Neural cell (in vitro differentiated cells): ENCODE measurements around the gene FBXO9. TPM values are rescaled to one million over a fixed set of nuclear protein-coding genes. Genes with fewer than 3 reads are reported as not detected.

ENCODE experiments used
- H2AFZ ChIP-seq: fragments of 200-600, 300-800 bp; sonication (generic), shearing (Covaris generic); 2 replicates; pipeline ENCODE4 v1.6.0; 2014; ENCODE audit warnings: low read depth, mild to moderate bottlenecking, antibody characterized with exemption, low read length, moderate library complexity
- H3F3A ChIP-seq: fragments of 200-600 bp; shearing (Covaris generic); 2 replicates; pipeline ENCODE4 v1.6.1; 2016; ENCODE audit warnings: mild to moderate bottlenecking, moderate library complexity, mixed read lengths, antibody characterized with exemption, low read length; ENCODE audit not compliant: insufficient read depth, poor library complexity, severe bottlenecking
- H3K27ac ChIP-seq: fragments of 200-600, 300-800 bp; sonication (generic), shearing (Covaris generic); 2 replicates; pipeline ENCODE4 v1.5.1; 2014; ENCODE audit warnings: mild to moderate bottlenecking, low read length, moderate library complexity
- H3K27me3 ChIP-seq: fragments of 300-800, 200-600 bp; sonication (generic), shearing (Covaris generic); 2 replicates; pipeline ENCODE4 v1.6.0; 2014; ENCODE audit warnings: mild to moderate bottlenecking, low read depth, low read length, moderate library complexity; ENCODE audit not compliant: insufficient read depth
- H3K36me3 ChIP-seq: fragments of 300-800, 200-600 bp; sonication (generic), shearing (Covaris generic); 2 replicates; pipeline ENCODE4 v1.5.1; 2014; ENCODE audit warnings: mild to moderate bottlenecking, antibody characterized with exemption, low read length, moderate library complexity; ENCODE audit not compliant: insufficient read depth
- H3K4me2 ChIP-seq: fragments of 300-800, 200-600 bp; sonication (generic), shearing (Covaris generic); 2 replicates; pipeline ENCODE4 v1.6.0; 2014; ENCODE audit warnings: mild to moderate bottlenecking, low read length
- H3K4me3 ChIP-seq: fragments of 300-800, 200-600 bp; sonication (generic), shearing (Covaris generic); 2 replicates; pipeline ENCODE4 v1.5.1; 2014; ENCODE audit warnings: mild to moderate bottlenecking, low read length, moderate library complexity
- H3K79me2 ChIP-seq: fragments of 200-600 bp; shearing (Covaris generic); replicated peaks from 2 replicates; pipeline ENCODE4 v1.6.0; 2014; ENCODE audit warnings: mild to moderate bottlenecking, low read length, moderate library complexity; ENCODE audit not compliant: insufficient read depth
- H3K9ac ChIP-seq: fragments of 300-800, 200-600 bp; sonication (generic), shearing (Covaris generic); 2 replicates; pipeline ENCODE4 v1.6.1; 2016; ENCODE audit warnings: mild to moderate bottlenecking, low read length, mixed read lengths
- H3K9me2 ChIP-seq: fragments of 200-600 bp; shearing (Covaris generic); 2 replicates; pipeline ENCODE4 v1.6.1; 2016; ENCODE audit warnings: mild to moderate bottlenecking, low read length, mixed read lengths; ENCODE audit not compliant: insufficient read depth
- H3K9me3 ChIP-seq: fragments of 200-600, 300-800 bp; sonication (generic), shearing (Covaris generic); 2 replicates; pipeline ENCODE4 v1.6.1; 2016; ENCODE audit warnings: mild to moderate bottlenecking, mixed run types, low read length, moderate library complexity, mixed read lengths
- H4K20me1 ChIP-seq: fragments of 200-600 bp; shearing (Covaris generic); 2 replicates; pipeline ENCODE4 v1.6.1; 2016; ENCODE audit warnings: mild to moderate bottlenecking, mixed run types; ENCODE audit not compliant: insufficient read depth
- CTCF ChIP-seq: fragments of 450-650 bp; IDR thresholded peaks from 2 replicates; pipeline ENCODE4 v1.5.1; 2014; ENCODE audit warnings: antibody characterized with exemption, mild to moderate bottlenecking, moderate library complexity; ENCODE audit not compliant: poor library complexity, severe bottlenecking
- EP300 ChIP-seq: fragments of 450-650 bp; conservative IDR thresholded peaks from 2 replicates; pipeline ENCODE4 v1.6.1; 2014; ENCODE audit warnings: antibody characterized with exemption, mild to moderate bottlenecking, moderate library complexity; ENCODE audit not compliant: poor library complexity, severe bottlenecking
- MXI1 ChIP-seq: fragments of 450-650 bp; conservative IDR thresholded peaks from 2 replicates; pipeline ENCODE4 v1.6.1; 2014; ENCODE audit warnings: antibody characterized with exemption, mild to moderate bottlenecking; ENCODE audit not compliant: poor library complexity, severe bottlenecking
- POLR2AphosphoS5 ChIP-seq: IDR thresholded peaks from 2 replicates; pipeline ENCODE4 v1.6.1; 2012
- RAD21 ChIP-seq: fragments of 450-650 bp; conservative IDR thresholded peaks from 2 replicates; pipeline ENCODE4 v1.6.1; 2014; ENCODE audit warnings: antibody characterized with exemption, mild to moderate bottlenecking, moderate library complexity
- REST ChIP-seq: IDR thresholded peaks from 2 replicates; pipeline ENCODE4 v1.6.1; 2012; ENCODE audit warnings: borderline replicate concordance
- SMC3 ChIP-seq: fragments of 450-650 bp; conservative IDR thresholded peaks from 2 replicates; pipeline ENCODE4 v1.6.1; 2014; ENCODE audit warnings: antibody characterized with exemption, mild to moderate bottlenecking, moderate library complexity; ENCODE audit not compliant: poor library complexity
- TAF1 ChIP-seq: IDR thresholded peaks from 2 replicates; pipeline ENCODE4 v1.6.1; 2012; ENCODE audit warnings: low read depth
- polyA plus RNA-seq: library from polyadenylated mRNA; depleted of rRNA; stranded (reverse); fragments of >200 nt; gene quantifications from 2 replicates; pipeline ENCODE4 v1.2.3, GENCODE V29; 2014

Gene FBXO9
- polyA plus RNA-seq, 1 donor from 2014 or later = 92.2 TPM

- Histone ChIP-seq H3K4me2 (no peak overlapping the region), H2AFZ (no peak overlapping the region), H3K9me3 (no peaks in the 10 kb centered on the region), H3K36me3 (peaks cover 7% of the 10 kb centered on the region), H4K20me1 (no peaks in the 10 kb centered on the region), H3K27me3 (no peaks in the 10 kb centered on the region), H3K27ac (no peak overlapping the region), H3K9ac (no peak overlapping the region), H3K9me2 (no peaks in the 10 kb centered on the region), H3F3A (no peaks in the 10 kb centered on the region), H3K79me2 (no peaks in the 10 kb centered on the region), H3K4me3 (no peak overlapping the region)
- TF ChIP-seq TAF1 = no peak
- TF ChIP-seq MXI1 = no peak
- no peak for TF ChIP-seq RAD21
- TF ChIP-seq CTCF = no peak
Observed at GRCh38 chr6:53023323-53023722, 41.9 kb upstream of the FBXO9 start.

GRCh38 chr6:53026526-53026925 is 38.7 kb upstream of the FBXO9 start:
- no peaks in the 10 kb centered on the region for H3K9me2 ChIP-seq
- no peaks in the 10 kb centered on the region for H3K79me2 ChIP-seq
- no peaks in the 10 kb centered on the region for H3F3A ChIP-seq
- H3K9ac ChIP-seq = no peak overlapping the region
- H3K4me2 ChIP-seq = no peak overlapping the region
- no peaks in the 10 kb centered on the region for H3K9me3 ChIP-seq
- no peak overlapping the region for H2AFZ ChIP-seq
- no peak overlapping the region for H3K27ac ChIP-seq
- H3K36me3 ChIP-seq = peaks cover 18% of the 10 kb centered on the region
- TF ChIP-seq POLR2AphosphoS5 (no peak), SMC3 (no peak), REST (no peak), TAF1 (no peak), EP300 (no peak), CTCF (no peak), MXI1 (no peak), RAD21 (no peak)
- no peaks in the 10 kb centered on the region for H4K20me1 ChIP-seq
- no peak overlapping the region for H3K4me3 ChIP-seq
- no peaks in the 10 kb centered on the region for H3K27me3 ChIP-seq
